RCC 7860 (cell line): ENCODE measurements around the gene CAGE1.

ENCODE experiments used
- DNase-seq: peaks from one replicate; pipeline ENCODE4 v3.0.0-alpha.2; 2015; ENCODE audit warnings: low spot score
- FAIRE-seq: peaks from 2 replicates; lab custom pipeline; 2012; peaks lifted over from hg19 to GRCh38; lab: Jason Lieb, UNC

CAGE1 gene

GRCh38 chr6:7312616-7313504 lies 76.7 kb downstream of the CAGE1 start, which contains the start of gene SSR1:
Gene SSR1, minus strand, starts transcription at chr6:7313199. Its CDS starts 79 bp downstream, at chr6:7313120.
- DNase-seq (peak; percentile 85), FAIRE-seq (peak; percentile 58)

GRCh38 chr6:7311917-7312615 lies 77.5 kb downstream of the CAGE1 start:
- no peak for FAIRE-seq
- DNase-seq = peak; percentile 11

- DNase-seq (no peak), FAIRE-seq (no peak)
These were observed 78.4 kb downstream of the CAGE1 start for GRCh38 chr6:7311176-7311575.

GRCh38 chr6:7309050-7309449 lies 80.5 kb downstream of the CAGE1 start:
- no peak for FAIRE-seq
- no peak for DNase-seq

GRCh38 chr6:7307533-7307932 lies 82.0 kb downstream of the CAGE1 start:
- no peak for DNase-seq

GRCh38 chr6:7304821-7305220 lies 84.7 kb downstream of the CAGE1 start:
- DNase-seq (no peak), FAIRE-seq (no peak)

More at GRCh38 chr6:7307533-7307932, 82.0 kb downstream of the CAGE1 start:
- FAIRE-seq = no peak

- DNase-seq = no peak
- FAIRE-seq = no peak
These were observed 87.8 kb downstream of the CAGE1 start for GRCh38 chr6:7301702-7302101.

GRCh38 chr6:7300926-7301325 lies 88.6 kb downstream of the CAGE1 start:
- FAIRE-seq (no peak), DNase-seq (no peak)

- no peak for FAIRE-seq
- DNase-seq = no peak
These were observed 91.4 kb downstream of the CAGE1 start for GRCh38 chr6:7298113-7298512.

- FAIRE-seq (no peak), DNase-seq (no peak)
These were observed 92.9 kb downstream of the CAGE1 start for GRCh38 chr6:7296602-7297001.

- FAIRE-seq = no peak
- DNase-seq = no peak
These were observed 93.6 kb downstream of the CAGE1 start for GRCh38 chr6:7295916-7296315.

- no peak for DNase-seq
- no peak for FAIRE-seq
These were observed 96.8 kb downstream of the CAGE1 start for GRCh38 chr6:7292596-7293255.

- FAIRE-seq (no peak), DNase-seq (no peak)
These were observed 99.5 kb downstream of the CAGE1 start for GRCh38 chr6:7290079-7290478.

GRCh38 chr6:7285416-7285815 lies 104.1 kb downstream of the CAGE1 start:
- FAIRE-seq (no peak), DNase-seq (no peak)

- no peak for FAIRE-seq
- DNase-seq = no peak
These were observed 105.9 kb downstream of the CAGE1 start for GRCh38 chr6:7283676-7284075.

GRCh38 chr6:7282097-7282906 lies 107.2 kb downstream of the CAGE1 start:
- no peak for DNase-seq
- no peak for FAIRE-seq
